ENCODE results near the gene OR4D5.

Gene OR4D5

DNA sequence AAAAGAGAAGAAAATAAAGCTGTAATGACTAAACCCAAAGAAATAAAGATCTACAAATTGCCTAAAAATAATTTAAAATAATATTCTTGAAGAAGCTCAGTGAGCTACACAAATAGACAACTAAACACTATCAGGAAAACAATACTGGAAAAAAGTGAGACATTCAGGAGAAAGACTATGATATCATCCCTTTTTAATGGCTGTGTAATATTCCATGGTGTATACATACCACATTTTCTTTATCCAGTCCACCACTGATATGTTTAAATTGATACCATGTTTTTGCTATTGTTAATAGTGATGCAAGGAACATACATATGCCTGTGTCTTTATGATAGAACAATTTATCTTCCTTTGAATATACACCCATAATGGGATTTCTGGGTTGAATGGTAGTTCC is 17.3 kb downstream of the OR4D5 start:
- Histone ChIP-seq H3K4me1 (no peaks in the 10 kb centered on the region), H3K36me3 (no peaks in the 10 kb centered on the region), H3K4me3 (no peak overlapping the region), H3K9me3 (peaks cover 0 to 4% (median 0%) of the 10 kb centered on the region in 3 donors), H3K27ac (no peak overlapping the region), H3K27me3 (no peaks in the 10 kb centered on the region)
- TF ChIP-seq, protein P1, sequence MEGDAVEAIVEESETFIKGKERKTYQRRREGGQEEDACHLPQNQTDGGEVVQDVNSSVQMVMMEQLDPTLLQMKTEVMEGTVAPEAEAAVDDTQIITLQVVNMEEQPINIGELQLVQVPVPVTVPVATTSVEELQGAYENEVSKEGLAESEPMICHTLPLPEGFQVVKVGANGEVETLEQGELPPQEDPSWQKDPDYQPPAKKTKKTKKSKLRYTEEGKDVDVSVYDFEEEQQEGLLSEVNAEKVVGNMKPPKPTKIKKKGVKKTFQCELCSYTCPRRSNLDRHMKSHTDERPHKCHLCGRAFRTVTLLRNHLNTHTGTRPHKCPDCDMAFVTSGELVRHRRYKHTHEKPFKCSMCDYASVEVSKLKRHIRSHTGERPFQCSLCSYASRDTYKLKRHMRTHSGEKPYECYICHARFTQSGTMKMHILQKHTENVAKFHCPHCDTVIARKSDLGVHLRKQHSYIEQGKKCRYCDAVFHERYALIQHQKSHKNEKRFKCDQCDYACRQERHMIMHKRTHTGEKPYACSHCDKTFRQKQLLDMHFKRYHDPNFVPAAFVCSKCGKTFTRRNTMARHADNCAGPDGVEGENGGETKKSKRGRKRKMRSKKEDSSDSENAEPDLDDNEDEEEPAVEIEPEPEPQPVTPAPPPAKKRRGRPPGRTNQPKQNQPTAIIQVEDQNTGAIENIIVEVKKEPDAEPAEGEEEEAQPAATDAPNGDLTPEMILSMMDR (IDR thresholded peaks at IDR 0.05): no peak
- DNase-seq: no peak
- intact Hi-C loops (cut with DNase I; ENCODE audit: low total_unique reads): no loop called here

DNA sequence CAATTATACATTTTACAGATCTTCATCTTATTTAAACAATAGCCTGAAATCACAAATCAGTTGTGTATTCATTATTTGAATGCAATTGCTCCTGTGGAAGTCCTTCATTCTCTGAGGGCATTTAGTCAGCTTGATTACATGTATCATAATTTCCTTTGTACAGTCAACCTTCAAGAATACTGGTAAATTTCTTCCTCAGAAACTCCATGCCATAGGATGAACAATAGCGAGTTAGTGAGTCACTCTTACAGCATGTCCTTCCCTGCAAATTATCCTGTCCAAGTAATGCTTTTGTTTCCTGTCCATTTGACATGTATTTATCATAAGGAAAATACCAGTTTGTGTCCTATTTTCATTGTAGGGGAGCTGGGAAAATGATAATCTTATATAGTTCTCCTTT is 34.4 kb downstream of the OR4D5 start:
- Histone ChIP-seq H3K36me3 (no peaks in the 10 kb centered on the region), H3K27ac (no peak overlapping the region), H3K4me3 (no peak overlapping the region), H3K27me3 (no peaks in the 10 kb centered on the region), H3K4me1 (no peaks in the 10 kb centered on the region), H3K9me3 (no peaks in the 10 kb centered on the region)
- intact Hi-C loops (cut with DNase I; ENCODE audit: low total_unique reads): no loop called here
- TF ChIP-seq, protein P1 (IDR thresholded peaks at IDR 0.05): no peak
- DNase-seq: no peak

DNA sequence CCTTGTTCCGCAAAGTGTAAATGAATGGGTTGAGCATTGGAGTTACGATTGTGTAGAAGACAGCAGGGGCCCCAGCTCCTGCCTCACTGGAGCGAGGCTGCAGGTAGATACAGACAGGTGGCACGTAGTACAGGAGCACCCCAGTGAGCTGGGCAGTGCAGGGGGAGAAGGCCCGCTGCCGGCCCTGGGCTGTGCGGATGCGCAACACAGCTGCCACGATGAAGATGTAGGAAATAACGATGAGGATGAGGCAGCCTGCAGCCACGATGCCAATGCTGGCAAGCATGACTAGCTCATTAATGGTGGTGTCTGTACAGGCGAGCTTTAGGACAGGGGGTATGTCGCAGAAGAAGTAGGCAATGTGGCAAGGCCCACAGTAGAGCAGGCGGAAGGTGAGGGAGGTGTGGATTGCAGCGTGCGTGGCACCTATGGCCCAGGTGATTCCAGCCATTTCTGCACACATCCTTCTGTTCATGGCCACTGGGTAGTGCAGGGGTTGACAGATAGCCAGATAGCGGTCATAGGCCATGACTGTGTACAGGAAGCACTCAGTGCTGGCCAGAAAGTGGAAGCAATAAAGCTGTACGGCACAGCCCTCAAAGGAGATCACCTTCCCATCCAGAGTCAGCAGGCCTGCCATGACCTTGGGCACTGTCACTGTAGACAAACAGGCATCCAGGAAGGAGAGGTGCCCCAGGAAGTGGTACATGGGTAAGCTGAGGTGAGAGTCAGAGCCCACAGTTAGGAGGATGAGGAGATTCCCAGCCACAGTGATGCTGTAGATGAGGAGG is 37.5 kb downstream of the OR4D5 start:
- intact Hi-C loops (cut with DNase I; ENCODE audit: low total_unique reads): no loop called here
- Histone ChIP-seq H3K36me3 (no peaks in the 10 kb centered on the region), H3K4me3 (no peak overlapping the region), H3K9me3 (no peaks in the 10 kb centered on the region), H3K27ac (no peak overlapping the region), H3K27me3 (no peaks in the 10 kb centered on the region), H3K4me1 (no peaks in the 10 kb centered on the region)
- no peak for DNase-seq
- TF ChIP-seq, protein P1 (IDR thresholded peaks at IDR 0.05): no peak

DNA sequence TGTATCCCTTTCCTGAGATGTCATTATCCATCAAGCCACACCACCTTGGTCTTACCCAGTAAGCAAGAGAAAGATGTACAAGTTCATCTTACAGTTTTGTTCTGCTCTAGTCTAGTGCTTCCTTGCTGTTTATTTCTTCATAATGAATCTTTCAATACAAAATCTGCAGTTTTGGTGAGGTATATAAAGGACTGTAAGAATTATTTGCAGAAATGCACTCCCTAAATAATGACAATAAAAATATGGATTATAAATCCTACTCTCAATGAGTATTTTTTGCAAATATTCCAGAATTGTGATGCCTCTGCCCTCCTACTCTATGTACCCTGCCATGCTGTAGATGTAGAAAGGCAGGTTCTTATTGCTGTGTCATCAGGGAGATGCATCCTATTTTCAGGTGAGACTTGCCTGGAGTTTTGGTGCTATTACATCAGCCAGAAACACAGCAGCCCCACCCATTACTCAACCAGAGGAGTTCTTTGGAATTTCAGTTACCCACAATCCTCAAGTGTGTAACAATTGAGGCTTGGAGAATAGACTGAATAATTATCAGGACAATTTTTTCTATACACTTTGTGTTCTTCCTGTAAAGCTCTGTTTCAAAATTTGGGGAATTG is 38.4 kb downstream of the OR4D5 start, which contains the start of gene OR10S1:
Gene OR10S1, minus strand, starts transcription at position 51 of the 617 bp plus-strand sequence. CDS start 117 bp downstream, outside the sequence.
- intact Hi-C loops (cut with DNase I; ENCODE audit: low total_unique reads): no loop called here
- H3K36me3 ChIP-seq: no peaks in the 10 kb centered on the region
- H3K4me1 ChIP-seq: no peaks in the 10 kb centered on the region
- TF ChIP-seq, protein P1 (IDR thresholded peaks at IDR 0.05): no peak
- no peak within 1 kb of the TSS for H3K27ac ChIP-seq
- no peak within 1 kb of the TSS for H3K4me3 ChIP-seq
- H3K9me3 ChIP-seq: no peaks in the 10 kb centered on the region
- no peaks in the 10 kb centered on the region for H3K27me3 ChIP-seq
- DNase-seq: no peak

DNA sequence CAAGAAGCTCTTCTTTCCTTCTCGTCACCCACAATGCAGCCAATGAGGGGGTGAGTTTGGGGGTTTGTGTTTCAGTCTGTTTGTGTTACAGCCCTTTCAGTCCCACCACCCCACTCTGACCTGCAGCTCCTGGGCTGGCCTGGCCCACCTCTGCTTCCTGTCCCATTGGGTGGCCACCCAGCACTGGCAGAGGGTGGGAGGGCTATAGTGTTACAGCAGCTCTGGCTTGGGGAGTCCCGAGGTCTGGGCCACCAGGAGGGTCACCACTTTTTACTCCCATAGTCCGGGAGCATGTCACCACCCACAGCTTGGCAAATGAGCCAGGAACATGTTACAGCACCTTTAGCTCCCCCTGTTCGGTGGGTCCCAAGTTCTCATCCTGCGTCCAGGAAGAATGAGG is 39.9 kb downstream of the OR4D5 start:
- Histone ChIP-seq H3K4me3 (no peak overlapping the region), H3K9me3 (no peaks in the 10 kb centered on the region), H3K4me1 (no peaks in the 10 kb centered on the region), H3K27me3 (no peaks in the 10 kb centered on the region), H3K27ac (no peak overlapping the region), H3K36me3 (no peaks in the 10 kb centered on the region)
- DNase-seq: no peak
- TF ChIP-seq, protein P1 (IDR thresholded peaks at IDR 0.05): no peak
- intact Hi-C loops (cut with DNase I; ENCODE audit: low total_unique reads): no loop called here
